HEK293 (cell line): Measurements from ENCODE around the gene KIF4B.

Experiments
- CTCF ChIA-PET: fragments of 350-600 bp; formaldehyde crosslinking; extraction: SDS; loops from one replicate; lab custom pipeline; 2021; ENCODE audit warnings: antibody characterized with exemption; lab: Yijun Ruan, JAX
- POLR2A ChIA-PET: fragments of 300-600 bp; formaldehyde crosslinking; extraction: SDS; loops from one replicate; lab custom pipeline; 2020; ENCODE audit warnings: antibody characterized with exemption, inconsistent platforms; lab: Yijun Ruan, JAX
- H3K27ac ChIP-seq: fragments of 200-500 bp; sonication (Bioruptor generic); 2 replicates; pipeline ENCODE4 v1.5.1; 2014; ENCODE audit warnings: low read depth, low read length, control low read depth, inconsistent platforms; ENCODE audit errors: extremely low read depth
- H3K36me3 ChIP-seq, 2 experiments: fragments of 200-500 bp in 1 of 2; sonication (Bioruptor generic) in 1 of 2; 1 replicate in 1 of 2; 2 replicates in 1 of 2; pipeline ENCODE4 v1.5.1; 2014 to 2017; ENCODE audit warnings: inconsistent platforms in 2 of 2, low read length in 2 of 2; ENCODE audit not compliant: control insufficient read depth in 2 of 2, insufficient read depth in 1 of 2
- H3K4me1 ChIP-seq: fragments of 200-500 bp; sonication (Bioruptor generic); 2 replicates; pipeline ENCODE4 v1.5.1; 2014; ENCODE audit warnings: mild to moderate bottlenecking, low read length, inconsistent platforms; ENCODE audit not compliant: control insufficient read depth, insufficient read depth
- H3K4me3 ChIP-seq: 2 replicates; pipeline ENCODE4 v1.5.1; 2011; ENCODE audit warnings: low read depth, mild to moderate bottlenecking, control low read depth, low read length, moderate library complexity
- H3K9me3 ChIP-seq: fragments of 200-500 bp; sonication (Bioruptor generic); 2 replicates; pipeline ENCODE4 v1.5.1; 2014; ENCODE audit warnings: low read depth, low read length, inconsistent platforms; ENCODE audit not compliant: control insufficient read depth, insufficient read depth
- FEZF1 ChIP-seq: fragments of 450-650 bp; formaldehyde crosslinking; IDR thresholded peaks from 2 replicates; pipeline ENCODE4 v1.5.1; 2016; ENCODE audit warnings: missing biosample characterization, missing genetic modification characterization
- OSR2 ChIP-seq: fragments of 450-650 bp; formaldehyde crosslinking; IDR thresholded peaks from 2 replicates; pipeline ENCODE4 v1.5.1; 2016; ENCODE audit warnings: missing biosample characterization, missing genetic modification characterization
- SCRT1 ChIP-seq: fragments of 450-650 bp; formaldehyde crosslinking; IDR thresholded peaks from 2 replicates; pipeline ENCODE4 v1.5.1; 2016; ENCODE audit warnings: missing biosample characterization, missing genetic modification characterization, borderline replicate concordance
- TCF7L2 ChIP-seq: IDR thresholded peaks from 2 replicates; pipeline ENCODE4 v1.6.1; 2011; ENCODE audit warnings: low read depth, mild to moderate bottlenecking, inconsistent platforms, low read length, moderate library complexity, borderline replicate concordance
- TRIM28 ChIP-seq: IDR thresholded peaks from 2 replicates; pipeline ENCODE4 v1.6.1; 2011; ENCODE audit warnings: low read length, control low read depth, borderline replicate concordance
- TSHZ1 ChIP-seq: fragments of 450-650 bp; formaldehyde crosslinking; IDR thresholded peaks from 2 replicates; pipeline ENCODE4 v1.5.1; 2016; ENCODE audit warnings: missing biosample characterization, missing genetic modification characterization, borderline replicate concordance
- ZBTB11 ChIP-seq: fragments of 450-650 bp; formaldehyde crosslinking; conservative IDR thresholded peaks from 2 replicates; pipeline ENCODE4 v1.5.1; 2016; ENCODE audit warnings: low read depth, missing biosample characterization, missing genetic modification characterization
- ZBTB20 ChIP-seq: fragments of 450-650 bp; formaldehyde crosslinking; IDR thresholded peaks from 2 replicates; pipeline ENCODE4 v1.5.1; 2016; ENCODE audit warnings: missing biosample characterization, missing genetic modification characterization
- ZBTB21 ChIP-seq: fragments of 450-650 bp; formaldehyde crosslinking; IDR thresholded peaks from 2 replicates; pipeline ENCODE4 v1.5.1; 2017; ENCODE audit warnings: missing biosample characterization, missing genetic modification characterization
- ZBTB48 ChIP-seq: fragments of 450-650 bp; formaldehyde crosslinking; IDR thresholded peaks from 2 replicates; pipeline ENCODE4 v1.5.1; 2016; ENCODE audit warnings: missing biosample characterization, missing genetic modification characterization
- ZNF174 ChIP-seq: fragments of 450-650 bp; formaldehyde crosslinking; IDR thresholded peaks from 2 replicates; pipeline ENCODE4 v1.5.0; 2017; ENCODE audit warnings: missing biosample characterization, mild to moderate bottlenecking, missing genetic modification characterization
- ZNF211 ChIP-seq: fragments of 450-650 bp; formaldehyde crosslinking; IDR thresholded peaks from 2 replicates; pipeline ENCODE4 v1.5.1; 2016; ENCODE audit warnings: low read depth, missing biosample characterization, missing genetic modification characterization
- ZNF223 ChIP-seq: fragments of 450-650 bp; formaldehyde crosslinking; IDR thresholded peaks from 2 replicates; pipeline ENCODE4 v1.5.1; 2016; ENCODE audit warnings: missing biosample characterization, missing genetic modification characterization
- ZNF311 ChIP-seq: fragments of 450-650 bp; formaldehyde crosslinking; IDR thresholded peaks from 2 replicates; pipeline ENCODE4 v1.5.1; 2017; ENCODE audit warnings: missing biosample characterization, missing genetic modification characterization, borderline replicate concordance
- ZNF341 ChIP-seq: fragments of 450-650 bp; formaldehyde crosslinking; IDR thresholded peaks from 2 replicates; pipeline ENCODE4; 2016; ENCODE audit warnings: low read depth, missing biosample characterization, missing genetic modification characterization
- ZNF426 ChIP-seq: fragments of 450-650 bp; formaldehyde crosslinking; IDR thresholded peaks from 2 replicates; pipeline ENCODE4 v1.5.1; 2017; ENCODE audit warnings: missing biosample characterization, missing genetic modification characterization, mild to moderate bottlenecking, inconsistent platforms, moderate library complexity
- ZNF449 ChIP-seq: fragments of 450-650 bp; formaldehyde crosslinking; IDR thresholded peaks from 2 replicates; pipeline ENCODE4 v1.5.1; 2017; ENCODE audit warnings: missing biosample characterization, mild to moderate bottlenecking, missing genetic modification characterization, moderate library complexity
- ZNF660 ChIP-seq: fragments of 450-650 bp; IDR thresholded peaks from 2 replicates; pipeline ENCODE4 v1.5.1; 2018; ENCODE audit warnings: missing biosample characterization, mild to moderate bottlenecking, missing genetic modification characterization
- ZNF768 ChIP-seq: fragments of 450-650 bp; formaldehyde crosslinking; IDR thresholded peaks from 2 replicates; pipeline ENCODE4 v1.5.1; 2018; ENCODE audit warnings: missing biosample characterization, mild to moderate bottlenecking, missing genetic modification characterization
- ZSCAN30 ChIP-seq: fragments of 450-650 bp; IDR thresholded peaks from 2 replicates; pipeline ENCODE4 v1.5.1; 2018; ENCODE audit warnings: missing biosample characterization, mild to moderate bottlenecking, missing genetic modification characterization, moderate library complexity
- TF ChIP-seq, protein P1 (sequence below): fragments of 450-650 bp; IDR thresholded peaks from 2 replicates; pipeline ENCODE4 v1.5.1; 2018; ENCODE audit warnings: missing biosample characterization, mild to moderate bottlenecking, missing genetic modification characterization
- TF ChIP-seq, protein P2 (sequence below): fragments of 450-650 bp; formaldehyde crosslinking; IDR thresholded peaks from 2 replicates; pipeline ENCODE4 v1.5.1; 2016; ENCODE audit warnings: missing biosample characterization, missing genetic modification characterization
- TF ChIP-seq, protein P3 (sequence below): fragments of 450-650 bp; formaldehyde crosslinking; IDR thresholded peaks from 2 replicates; pipeline ENCODE4 v1.5.1; 2016; ENCODE audit warnings: missing biosample characterization, missing genetic modification characterization

KIF4B gene

DNA sequence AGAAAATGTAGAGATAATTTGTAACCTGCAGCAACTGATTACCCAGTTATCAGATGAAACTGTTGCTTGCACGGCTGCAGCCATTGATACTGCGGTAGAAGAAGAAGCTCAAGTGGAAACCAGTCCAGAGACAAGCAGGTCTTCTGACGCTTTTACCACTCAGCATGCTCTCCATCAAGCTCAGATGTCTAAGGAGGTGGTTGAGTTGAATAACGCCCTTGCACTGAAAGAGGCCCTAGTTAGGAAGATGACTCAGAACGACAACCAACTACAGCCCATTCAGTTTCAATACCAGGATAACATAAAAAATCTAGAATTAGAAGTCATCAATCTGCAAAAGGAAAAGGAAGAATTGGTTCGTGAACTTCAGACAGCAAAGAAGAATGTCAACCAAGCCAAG lies 1.7 kb downstream of the KIF4B start:
- H3K4me1 ChIP-seq, result no peaks in the 10 kb centered on the region
- ChIA-PET POLR2A (no interaction called here), CTCF (interaction anchor here (0.6 kb wide), 1 partner anchor 39 kb away, joined by 3 read pairs; no protein-coding TSS in a partner anchor)
- no peak overlapping the region for H3K4me3 ChIP-seq
- H3K9me3 ChIP-seq, result no peaks in the 10 kb centered on the region
- no peaks in the 10 kb centered on the region for H3K36me3 ChIP-seq
- no peak overlapping the region for H3K27ac ChIP-seq
- no peak for TF ChIP-seq ZNF341 (tag by site-specific recombination)
- TF ChIP-seq OSR2 (tag by site-specific recombination), result no peak
- TF ChIP-seq, protein P1, sequence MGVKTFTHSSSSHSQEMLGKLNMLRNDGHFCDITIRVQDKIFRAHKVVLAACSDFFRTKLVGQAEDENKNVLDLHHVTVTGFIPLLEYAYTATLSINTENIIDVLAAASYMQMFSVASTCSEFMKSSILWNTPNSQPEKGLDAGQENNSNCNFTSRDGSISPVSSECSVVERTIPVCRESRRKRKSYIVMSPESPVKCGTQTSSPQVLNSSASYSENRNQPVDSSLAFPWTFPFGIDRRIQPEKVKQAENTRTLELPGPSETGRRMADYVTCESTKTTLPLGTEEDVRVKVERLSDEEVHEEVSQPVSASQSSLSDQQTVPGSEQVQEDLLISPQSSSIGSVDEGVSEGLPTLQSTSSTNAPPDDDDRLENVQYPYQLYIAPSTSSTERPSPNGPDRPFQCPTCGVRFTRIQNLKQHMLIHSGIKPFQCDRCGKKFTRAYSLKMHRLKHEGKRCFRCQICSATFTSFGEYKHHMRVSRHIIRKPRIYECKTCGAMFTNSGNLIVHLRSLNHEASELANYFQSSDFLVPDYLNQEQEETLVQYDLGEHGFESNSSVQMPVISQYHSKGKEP (tag by site-specific recombination), result no peak
- TF ChIP-seq ZSCAN30 (tag by site-specific recombination), result no peak
- no peak for TF ChIP-seq ZNF768 (tag by site-specific recombination)
- TF ChIP-seq ZNF660 (tag by site-specific recombination), result no peak
- no peak for TF ChIP-seq FEZF1 (tag by site-specific recombination)
- TF ChIP-seq ZBTB21 (tag by site-specific recombination), result no peak
- TF ChIP-seq TCF7L2, result no peak
- no peak for TF ChIP-seq ZNF426
- no peak for TF ChIP-seq ZBTB20 (tag by site-specific recombination)
- no peak for TF ChIP-seq ZNF211 (tag by site-specific recombination)
- TF ChIP-seq TRIM28, result no peak
- TF ChIP-seq, protein P2, sequence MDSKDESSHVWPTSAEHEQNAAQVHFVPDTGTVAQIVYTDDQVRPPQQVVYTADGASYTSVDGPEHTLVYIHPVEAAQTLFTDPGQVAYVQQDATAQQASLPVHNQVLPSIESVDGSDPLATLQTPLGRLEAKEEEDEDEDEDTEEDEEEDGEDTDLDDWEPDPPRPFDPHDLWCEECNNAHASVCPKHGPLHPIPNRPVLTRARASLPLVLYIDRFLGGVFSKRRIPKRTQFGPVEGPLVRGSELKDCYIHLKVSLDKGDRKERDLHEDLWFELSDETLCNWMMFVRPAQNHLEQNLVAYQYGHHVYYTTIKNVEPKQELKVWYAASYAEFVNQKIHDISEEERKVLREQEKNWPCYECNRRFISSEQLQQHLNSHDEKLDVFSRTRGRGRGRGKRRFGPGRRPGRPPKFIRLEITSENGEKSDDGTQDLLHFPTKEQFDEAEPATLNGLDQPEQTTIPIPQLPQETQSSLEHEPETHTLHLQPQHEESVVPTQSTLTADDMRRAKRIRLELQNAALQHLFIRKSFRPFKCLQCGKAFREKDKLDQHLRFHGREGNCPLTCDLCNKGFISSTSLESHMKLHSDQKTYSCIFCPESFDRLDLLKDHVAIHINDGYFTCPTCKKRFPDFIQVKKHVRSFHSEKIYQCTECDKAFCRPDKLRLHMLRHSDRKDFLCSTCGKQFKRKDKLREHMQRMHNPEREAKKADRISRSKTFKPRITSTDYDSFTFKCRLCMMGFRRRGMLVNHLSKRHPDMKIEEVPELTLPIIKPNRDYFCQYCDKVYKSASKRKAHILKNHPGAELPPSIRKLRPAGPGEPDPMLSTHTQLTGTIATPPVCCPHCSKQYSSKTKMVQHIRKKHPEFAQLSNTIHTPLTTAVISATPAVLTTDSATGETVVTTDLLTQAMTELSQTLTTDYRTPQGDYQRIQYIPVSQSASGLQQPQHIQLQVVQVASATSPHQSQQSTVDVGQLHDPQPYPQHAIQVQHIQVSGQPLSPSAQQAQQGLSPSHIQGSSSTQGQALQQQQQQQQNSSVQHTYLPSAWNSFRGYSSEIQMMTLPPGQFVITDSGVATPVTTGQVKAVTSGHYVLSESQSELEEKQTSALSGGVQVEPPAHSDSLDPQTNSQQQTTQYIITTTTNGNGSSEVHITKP (tag by site-specific recombination), result no peak
- TF ChIP-seq ZNF223, result no peak
- no peak for TF ChIP-seq ZNF174 (tag by site-specific recombination)
- no peak for TF ChIP-seq ZNF311
- no peak for TF ChIP-seq ZNF449
- no peak for TF ChIP-seq SCRT1 (tag by site-specific recombination)

GRCh38 chr5:155017610-155018009 lies 4.1 kb downstream of the KIF4B start:
- no peak overlapping the region for H3K4me3 ChIP-seq
- no peaks in the 10 kb centered on the region for H3K36me3 ChIP-seq
- H3K9me3 ChIP-seq, result no peaks in the 10 kb centered on the region
- H3K27ac ChIP-seq, result no peak overlapping the region
- ChIA-PET POLR2A (no interaction called here), CTCF (no interaction called here)
- H3K4me1 ChIP-seq, result no peaks in the 10 kb centered on the region
- TF ChIP-seq ZBTB48 (tag by site-specific recombination) (no peak), ZBTB11 (tag by site-specific recombination) (no peak), TSHZ1 (tag by site-specific recombination) (no peak)
- TF ChIP-seq, protein P3, sequence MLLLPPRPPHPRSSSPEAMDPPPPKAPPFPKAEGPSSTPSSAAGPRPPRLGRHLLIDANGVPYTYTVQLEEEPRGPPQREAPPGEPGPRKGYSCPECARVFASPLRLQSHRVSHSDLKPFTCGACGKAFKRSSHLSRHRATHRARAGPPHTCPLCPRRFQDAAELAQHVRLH, result no peak
